H1 (cell line): ENCODE data around the gene AZGP1. TPM values are rescaled to one million over a fixed set of nuclear protein-coding genes. Genes with fewer than 3 reads are reported as not detected.

ENCODE experiments used
- CTCF ChIA-PET: fragments of 300-600 bp; sonication (Branson Sonifier 250); formaldehyde crosslinking; loops from one replicate; lab custom pipeline; 2021; ENCODE audit not compliant: partially characterized antibody; lab: Charles Lee
- POLR2A ChIA-PET: fragments of 300-600 bp; sonication (Branson Sonifier 250); formaldehyde crosslinking; loops from one replicate; lab custom pipeline; 2021; ENCODE audit warnings: inconsistent platforms; ENCODE audit not compliant: partially characterized antibody; lab: Charles Lee
- DNase-seq, 2 experiments: peaks; one replicate each; pipeline versions ENCODE4 v3.0.0 to v3.0.0-alpha.2; 2010 to 2022; ENCODE audit warnings: low spot score in 2 of 2, low read depth in 1 of 2, mixed read lengths in 1 of 2
- FAIRE-seq: peaks from 2 replicates; lab custom pipeline; 2011; peaks lifted over from hg19 to GRCh38; lab: Jason Lieb, UNC
- H2AFZ ChIP-seq: 2 replicates; pipeline ENCODE4 v1.8.1; 2012; ENCODE audit warnings: low read length, inconsistent platforms
- H2AK5ac ChIP-seq: 2 replicates; pipeline ENCODE4 v1.6.1; 2013; ENCODE audit warnings: low read depth, low read length
- H2BK120ac ChIP-seq: replicated peaks from 2 replicates; pipeline ENCODE3; 2013; ENCODE audit warnings: low read depth, low read length, inconsistent platforms
- H2BK12ac ChIP-seq: 2 replicates; pipeline ENCODE4 v1.6.1; 2013; ENCODE audit warnings: low read depth, low read length
- H2BK15ac ChIP-seq: 2 replicates; pipeline ENCODE4 v1.6.1; 2013; ENCODE audit warnings: low read length
- H2BK20ac ChIP-seq: 2 replicates; pipeline ENCODE4 v1.6.1; 2013; ENCODE audit warnings: low read length
- H2BK5ac ChIP-seq: 2 replicates; pipeline ENCODE4 v1.6.1; 2013; ENCODE audit warnings: low read depth, low read length
- H3K14ac ChIP-seq: 2 replicates; pipeline ENCODE4 v1.6.1; 2013; ENCODE audit warnings: inconsistent platforms; ENCODE audit not compliant: insufficient read length
- H3K18ac ChIP-seq: 2 replicates; pipeline ENCODE4 v1.6.1; 2013; ENCODE audit warnings: low read length; ENCODE audit errors: extremely low read depth
- H3K23ac ChIP-seq: 2 replicates; pipeline ENCODE4 v1.6.1; 2013; ENCODE audit warnings: inconsistent platforms; ENCODE audit not compliant: insufficient read length
- H3K23me2 ChIP-seq: 2 replicates; pipeline ENCODE4 v1.6.1; 2013; ENCODE audit warnings: low read depth, low read length
- H3K27ac ChIP-seq: 2 replicates; pipeline ENCODE4 v1.6.1; 2011; ENCODE audit warnings: low read depth, low read length, inconsistent platforms
- H3K27me3 ChIP-seq, 4 experiments: replicated peaks in 1 of 4; 1 replicate in 1 of 4; 2 replicates in 3 of 4; pipeline versions ENCODE4 v1.6.1 to v1.8.1; 2011 to 2013; ENCODE audit warnings: low read length in 3 of 4, mild to moderate bottlenecking in 3 of 4, inconsistent platforms in 2 of 4, mixed read lengths in 2 of 4, moderate library complexity in 1 of 4; ENCODE audit not compliant: control insufficient read depth in 3 of 4, insufficient read depth in 3 of 4; ENCODE audit errors: extremely low read depth in 1 of 4
- H3K36me3 ChIP-seq, 4 experiments: 2 replicates each; pipeline versions ENCODE4 v1.6.1 to v1.8.1; 2011 to 2013; ENCODE audit warnings: mild to moderate bottlenecking in 4 of 4, low read length in 3 of 4, moderate library complexity in 2 of 4, control low read depth in 1 of 4, inconsistent platforms in 1 of 4; ENCODE audit not compliant: insufficient read depth in 4 of 4, control insufficient read depth in 2 of 4
- H3K4ac ChIP-seq: replicated peaks from 2 replicates; pipeline ENCODE3; 2013; ENCODE audit warnings: low read length, low read depth, mixed read lengths, inconsistent platforms; ENCODE audit not compliant: insufficient read length
- H3K4me1 ChIP-seq, 4 experiments: replicated peaks in 1 of 4; 1 replicate in 1 of 4; 2 replicates in 3 of 4; pipeline versions ENCODE4 v1.6.1 to v1.8.1; 2011 to 2013; ENCODE audit warnings: low read length in 3 of 4, inconsistent platforms in 2 of 4, mixed read lengths in 1 of 4; ENCODE audit not compliant: insufficient read depth in 4 of 4, control insufficient read depth in 3 of 4
- H3K4me2 ChIP-seq, 2 experiments: 2 replicates each; pipeline versions ENCODE4 v1.6.1 to v1.8.1; 2011 to 2013; ENCODE audit warnings: low read depth in 2 of 2, low read length in 2 of 2, control low read depth in 1 of 2, inconsistent platforms in 1 of 2, mild to moderate bottlenecking in 1 of 2; ENCODE audit not compliant: insufficient read depth in 1 of 2
- H3K4me3 ChIP-seq, 4 experiments: fragments of 200-600, 300-600 bp in 1 of 4; sonication (generic), shearing (Covaris generic), sonication (Bioruptor Twin) in 1 of 4; 2 replicates each; pipeline versions ENCODE4 v1.5.1 to v1.8.1; 2011 to 2016; ENCODE audit warnings: low read length in 4 of 4, low read depth in 3 of 4, control low read depth in 2 of 4, inconsistent platforms in 2 of 4, mild to moderate bottlenecking in 2 of 4, mixed read lengths in 1 of 4, moderate library complexity in 1 of 4; ENCODE audit not compliant: insufficient read depth in 2 of 4; ENCODE audit errors: extremely low read depth in 1 of 4
- H3K56ac ChIP-seq: replicated peaks from 2 replicates; pipeline ENCODE3; 2013; ENCODE audit warnings: low read depth, mild to moderate bottlenecking, mixed read lengths, low read length, inconsistent platforms; ENCODE audit not compliant: insufficient read length
- H3K79me1 ChIP-seq: 2 replicates; pipeline ENCODE4 v1.6.1; 2013; ENCODE audit warnings: low read depth, low read length, control low read depth
- H3K79me2 ChIP-seq, 2 experiments: 2 replicates each; pipeline versions ENCODE4 v1.6.1 to v1.8.1; 2012 to 2013; ENCODE audit warnings: low read length in 2 of 2, mild to moderate bottlenecking in 2 of 2, inconsistent platforms in 1 of 2; ENCODE audit not compliant: insufficient read depth in 2 of 2, control insufficient read depth in 1 of 2
- H3K9ac ChIP-seq, 4 experiments: replicated peaks in 1 of 4; 1 replicate in 1 of 4; 2 replicates in 3 of 4; pipeline versions ENCODE4 v1.6.1 to v1.8.1; 2011 to 2013; ENCODE audit warnings: low read depth in 3 of 4, low read length in 3 of 4, control low read depth in 2 of 4, mild to moderate bottlenecking in 2 of 4, moderate library complexity in 2 of 4, inconsistent platforms in 1 of 4; ENCODE audit errors: extremely low read depth in 1 of 4
- H3K9me3 ChIP-seq, 2 experiments: 2 replicates each; pipeline versions ENCODE4 v1.6.1 to v1.8.1; 2012 to 2013; ENCODE audit warnings: mild to moderate bottlenecking in 2 of 2, moderate library complexity in 2 of 2, control low read depth in 1 of 2, inconsistent platforms in 1 of 2, low read depth in 1 of 2, low read length in 1 of 2, mixed read lengths in 1 of 2; ENCODE audit not compliant: insufficient read depth in 2 of 2
- H4K20me1 ChIP-seq, 2 experiments: replicated peaks in 1 of 2; 2 replicates each; pipeline versions ENCODE3 to v1.8.1; 2011 to 2013; ENCODE audit warnings: inconsistent platforms in 2 of 2, low read length in 2 of 2, mild to moderate bottlenecking in 1 of 2; ENCODE audit not compliant: insufficient read depth in 2 of 2, control insufficient read depth in 1 of 2
- H4K5ac ChIP-seq: 2 replicates; pipeline ENCODE4 v1.6.1; 2013; ENCODE audit warnings: low read length, low read depth, mixed read lengths, inconsistent platforms; ENCODE audit not compliant: insufficient read length
- H4K8ac ChIP-seq: 2 replicates; pipeline ENCODE4 v1.8.0; 2013; ENCODE audit warnings: mild to moderate bottlenecking, moderate library complexity, low read length, inconsistent platforms; ENCODE audit not compliant: insufficient read depth; ENCODE audit errors: extremely low read depth
- H4K91ac ChIP-seq: replicated peaks from 2 replicates; pipeline ENCODE3; 2013; ENCODE audit warnings: low read length, mixed read lengths, inconsistent platforms; ENCODE audit not compliant: insufficient read length
- BACH1 ChIP-seq: IDR thresholded peaks from 2 replicates; pipeline ENCODE4 v1.6.1; 2012; ENCODE audit warnings: low read length, improper control_type of control experiment
- BRCA1 ChIP-seq: IDR thresholded peaks from 2 replicates; pipeline ENCODE4 v1.6.1; 2012; ENCODE audit warnings: low read depth, low read length, improper control_type of control experiment
- CHD1 ChIP-seq: IDR thresholded peaks from 2 replicates; pipeline ENCODE4 v1.6.1; 2012; ENCODE audit warnings: low read depth, low read length, improper control_type of control experiment
- CHD2 ChIP-seq: IDR thresholded peaks from 2 replicates; pipeline ENCODE4 v1.6.1; 2012; ENCODE audit warnings: low read length, improper control_type of control experiment
- EP300 ChIP-seq, 2 experiments: IDR thresholded peaks; 1 replicate in 1 of 2; 2 replicates in 1 of 2; pipeline ENCODE4 v1.6.1; 2011 to 2012; ENCODE audit warnings: low read depth in 2 of 2, low read length in 2 of 2, mild to moderate bottlenecking in 2 of 2, borderline replicate concordance in 1 of 2, inconsistent platforms in 1 of 2, moderate library complexity in 1 of 2
- HDAC2 ChIP-seq, 2 experiments: fragments of 300-600 bp in 1 of 2; sonication (generic) in 1 of 2; IDR thresholded peaks; 2 replicates each; pipeline ENCODE4 v1.6.1; 2011 to 2012; ENCODE audit warnings: low read depth in 2 of 2, low read length in 2 of 2, mild to moderate bottlenecking in 2 of 2, moderate library complexity in 2 of 2, borderline replicate concordance in 1 of 2, inconsistent platforms in 1 of 2
- JUN ChIP-seq: IDR thresholded peaks from 2 replicates; pipeline ENCODE4 v1.6.1; 2011; ENCODE audit warnings: low read depth, mild to moderate bottlenecking, improper control_type of control experiment, low read length
- MAX ChIP-seq: IDR thresholded peaks from 2 replicates; pipeline ENCODE4 v1.6.1; 2012; ENCODE audit warnings: inconsistent platforms
- NANOG ChIP-seq: IDR thresholded peaks from 2 replicates; pipeline ENCODE4 v1.6.1; 2011; ENCODE audit warnings: low read length, low read depth, mild to moderate bottlenecking, inconsistent platforms; ENCODE audit not compliant: insufficient read depth, poor library complexity, severe bottlenecking
- PHF8 ChIP-seq: fragments of 200-600 bp; sonication (generic); conservative IDR thresholded peaks from 2 replicates; pipeline ENCODE4 v1.7.1; 2012; ENCODE audit warnings: low read depth, mild to moderate bottlenecking, inconsistent platforms, low read length, moderate library complexity
- POU5F1 ChIP-seq: IDR thresholded peaks from 2 replicates; pipeline ENCODE4 v1.6.1; 2011; ENCODE audit warnings: low read depth, mild to moderate bottlenecking, low read length, moderate library complexity
- RNF2 ChIP-seq: fragments of 200-900, 300-1000 bp; sonication (generic); IDR thresholded peaks from 2 replicates; pipeline ENCODE4 v1.7.1; 2016; ENCODE audit warnings: borderline replicate concordance, low read depth, mild to moderate bottlenecking, antibody characterized with exemption, low read length; ENCODE audit not compliant: poor library complexity, severe bottlenecking; ENCODE audit errors: missing control alignments
- RXRA ChIP-seq: IDR thresholded peaks from 2 replicates; pipeline ENCODE4 v1.6.1; 2011; ENCODE audit warnings: low read depth, mild to moderate bottlenecking, low read length, moderate library complexity; ENCODE audit not compliant: insufficient read depth
- whole genome bisulfite sequencing, 2 experiments: shearing (Covaris generic) in 1 of 2; methylation state at CpG; one replicate each; pipeline versions ENCODE4 v1.1.6 to v1.1.7; 2013 to 2015; ENCODE audit warnings: low lambda C conversion rate in 2 of 2, mixed read lengths in 2 of 2, inconsistent platforms in 1 of 2, low coverage in 1 of 2, missing lambda C conversion rate in 1 of 2; ENCODE audit not compliant: insufficient replicate concordance in 2 of 2, insufficient coverage in 1 of 2, insufficient read length in 1 of 2; ENCODE audit errors: extremely low coverage in 1 of 2, missing lambda C conversion rate in 1 of 2; 5-methylcytosine and 5-hydroxymethylcytosine counted together
- polyA plus RNA-seq, 7 experiments: library from polyadenylated mRNA; depleted of rRNA in 3 of 7; stranded (reverse) in 5 of 7; unstranded in 2 of 7; fragments of >200 nt in 5 of 7; fragments of 200-250 nt in 2 of 7; gene quantifications; 1 replicate in 5 of 7; 2 replicates in 1 of 7; 4 replicates in 1 of 7; pipeline versions ENCODE4 v1.2.1 to v1.2.3, GENCODE V29; 2011 to 2013; ENCODE audit warnings: missing spikeins in 2 of 7, mixed read lengths in 2 of 7
- total RNA-seq: library from RNA; stranded (reverse); fragmentation: NEBNext Ultra II Directional; extraction: Animal tissue kit (Norgen Biotek cat#: 25700); gene quantifications from 2 replicates; pipeline ENCODE4 v1.2.1, GENCODE V29; 2021

The AZGP1 gene
- total and polyA plus RNA-seq, 2 of the 8 experiments (the other 6 are each of a cell fraction or from before 2014, with no cell fraction given), result 0.52 to 0.68 TPM

GRCh38 chr7:100023526-100023925, 47.7 kb upstream of the AZGP1 start:
- DNase-seq (no peak), FAIRE-seq (no peak)
- Histone ChIP-seq H4K8ac (no peak overlapping the region), H4K20me1 (peaks cover 2% of the 10 kb centered on the region in 2 experiments), H3K4me3 (no peak overlapping the region), H2BK15ac (no peak overlapping the region), H3K27me3 (no peaks in the 10 kb centered on the region), H2BK5ac (no peak overlapping the region), H2BK120ac (no peak overlapping the region), H3K18ac (no peak overlapping the region), H2BK12ac (no peak overlapping the region), H3K4me1 (no peaks in the 10 kb centered on the region), H3K14ac (no peak overlapping the region), H3K36me3 (peaks cover 11 to 55% (median 26%) of the 10 kb centered on the region in 4 experiments), H3K23me2 (no peaks in the 10 kb centered on the region), H2AFZ (no peak overlapping the region), H3K9ac (no peak overlapping the region), H2AK5ac (no peak overlapping the region), H3K56ac (no peak overlapping the region), H3K27ac (no peak overlapping the region), H2BK20ac (no peak overlapping the region), H3K4ac (no peak overlapping the region), H3K9me3 (no peaks in the 10 kb centered on the region), H3K79me2 (peaks cover 0 to 34% of the 10 kb centered on the region in 2 experiments; a peak in 2 of 4 replicates), H3K4me2 (no peak overlapping the region), H3K23ac (no peak overlapping the region), H4K5ac (no peak overlapping the region), H4K91ac (no peak overlapping the region), H3K79me1 (peaks cover 2% of the 10 kb centered on the region; the same call in 1 of the 2 replicates)
- CTCF ChIA-PET, result interaction anchor here (0.9 kb wide), 1 partner anchor 32 kb away, joined by 3 read pairs; no protein-coding TSS in a partner anchor
- 99% methylated on average over 12 of the region's 12 CpGs; no CpG with 5 or more reads in 1 of the 2 experiments for WGBS, 2 experiments
- POLR2A ChIA-PET, result interaction anchor here (0.9 to 1.0 kb wide), 3 partner anchors 8 to 13 kb away, joined by 3 to 4 read pairs (median 3); partner anchors contain the start of gene ZKSCAN1
- TF ChIP-seq EP300 (IDR thresholded peaks at IDR 0.05; ENCODE audit: borderline replicate concordance in 1 of 2, low read depth in 2 of 2, low read length in 2 of 2) (no peak), BACH1 (no peak), CHD1 (no peak), HDAC2 (IDR thresholded peaks at IDR 0.05; ENCODE audit: borderline replicate concordance in 1 of 2, low read depth in 2 of 2, low read length in 2 of 2) (no peak), RNF2 (no peak), POU5F1 (no peak), PHF8 (no peak), BRCA1 (no peak), MAX (no peak), RXRA (no peak), CHD2 (no peak), JUN (no peak), NANOG (no peak)
